GM18505 (cell line): ENCODE data around the gene MSH4.
"Not testable (repeated sequence)": the region's sequence is repeated elsewhere in the genome, so short reads cannot be mapped to it uniquely, and the experiment has no call there.

ENCODE experiments used
- ATAC-seq: cut with Tn5 transposase; IDR thresholded peaks from one replicate; pipeline ENCODE4 v1.9.1; 2021; ENCODE audit not compliant: unreplicated experiment
- POLR2A ChIP-seq: IDR thresholded peaks from 4 replicates; pipeline ENCODE4 v1.6.1; 2011; ENCODE audit warnings: borderline replicate concordance; ENCODE audit not compliant: insufficient read depth, insufficient read length; ENCODE audit errors: extremely low read depth

MSH4 gene

DNA sequence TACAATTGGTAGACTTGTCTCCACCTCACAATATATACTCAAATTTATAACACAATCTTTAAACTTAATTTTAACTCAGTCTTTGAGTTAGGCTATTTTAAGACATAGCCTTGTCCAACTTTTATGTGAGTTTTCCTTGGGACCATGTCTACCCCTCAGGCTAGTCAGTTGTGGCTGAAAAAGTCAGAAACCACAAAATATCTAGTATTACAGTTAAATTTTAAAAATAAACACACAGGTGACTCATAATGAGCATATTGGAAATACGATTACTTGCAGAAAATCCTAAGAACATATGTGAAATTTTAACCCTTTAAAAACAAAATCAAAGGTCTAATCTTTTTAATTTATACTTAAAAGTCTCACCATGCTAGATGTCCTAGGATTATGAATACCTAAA lies 140.4 kb downstream of the MSH4 start:
- no peak for ATAC-seq
- TF ChIP-seq POLR2A: no peak

DNA sequence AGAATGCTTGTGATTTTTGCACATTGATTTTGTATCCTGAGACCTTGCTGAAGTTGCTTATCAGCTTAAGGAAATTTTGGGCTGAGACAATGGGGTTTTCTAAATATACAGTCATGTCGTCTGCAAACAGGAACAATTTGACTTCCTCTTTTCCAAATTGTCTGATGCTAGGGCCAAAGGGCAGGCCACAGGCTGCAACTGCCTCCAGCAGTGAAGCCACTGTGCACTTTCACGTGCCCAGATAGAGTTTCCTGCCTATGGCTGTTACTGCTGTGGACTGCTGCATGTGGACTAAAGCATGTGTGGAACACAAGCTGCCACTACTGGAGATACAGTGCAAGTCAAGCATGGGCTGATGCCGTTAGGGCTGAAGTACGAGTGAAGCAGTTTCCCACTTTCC lies 146.4 kb downstream of the MSH4 start:
- not testable (repeated sequence) for ATAC-seq

DNA sequence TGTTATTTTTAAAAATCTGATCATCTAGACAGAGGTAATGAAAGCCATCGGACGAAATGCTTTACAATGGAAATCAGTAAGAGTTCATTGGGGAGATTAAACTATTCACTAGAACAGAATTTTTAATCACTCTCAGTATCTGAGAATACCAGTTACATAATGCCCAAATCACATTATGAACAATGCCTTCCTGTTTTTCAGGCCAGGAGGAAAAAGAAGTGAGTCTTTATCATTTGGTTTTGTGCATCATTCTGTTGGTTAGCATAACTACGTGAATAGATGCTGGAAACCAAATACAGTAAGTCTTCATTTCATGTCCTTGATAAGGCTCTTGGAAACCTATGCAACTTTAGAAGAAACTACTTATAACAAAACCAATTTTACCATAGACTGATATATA lies 153.5 kb downstream of the MSH4 start:
- no peak for TF ChIP-seq POLR2A
- no peak for ATAC-seq

DNA sequence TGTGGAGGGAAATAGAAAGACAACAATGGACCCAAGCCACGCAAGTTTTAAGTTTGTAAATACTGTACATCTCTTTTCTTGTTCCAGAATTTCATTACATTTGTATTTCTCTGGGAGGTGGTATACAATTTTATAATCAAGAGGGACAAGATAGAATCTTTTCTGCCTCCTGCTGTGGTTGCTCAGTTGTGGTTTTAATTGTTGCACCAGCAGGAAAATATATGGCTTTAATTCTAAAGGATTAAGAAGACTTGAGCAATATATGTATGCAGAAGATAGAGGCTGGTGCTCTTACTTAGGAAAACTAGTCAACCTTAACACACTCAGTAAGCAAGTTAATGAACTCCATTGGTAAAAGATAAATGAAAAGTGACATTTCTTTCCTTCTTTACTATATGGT lies 155.3 kb downstream of the MSH4 start:
- TF ChIP-seq POLR2A: no peak
- no peak for ATAC-seq

DNA sequence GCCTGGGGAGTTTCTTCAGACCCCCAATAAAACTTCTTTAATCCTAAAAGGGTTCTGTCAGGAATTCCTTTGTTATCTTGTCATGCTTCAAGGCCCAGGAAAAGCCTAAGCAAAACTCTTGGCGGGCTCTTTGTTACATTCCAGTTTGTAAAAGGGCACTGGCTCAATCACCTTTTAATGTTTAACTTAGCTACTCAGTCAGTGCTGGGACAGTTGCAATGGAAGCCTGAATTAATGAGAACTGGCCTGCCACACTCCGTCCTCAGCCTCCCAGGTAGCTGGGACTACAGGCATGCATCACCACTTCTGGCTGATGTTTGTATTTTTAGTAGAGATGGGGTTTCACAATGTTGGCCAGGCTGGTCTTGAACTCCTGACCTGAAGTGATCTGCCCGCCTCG lies 156.8 kb downstream of the MSH4 start:
- no peak for ATAC-seq
- no peak for TF ChIP-seq POLR2A

DNA sequence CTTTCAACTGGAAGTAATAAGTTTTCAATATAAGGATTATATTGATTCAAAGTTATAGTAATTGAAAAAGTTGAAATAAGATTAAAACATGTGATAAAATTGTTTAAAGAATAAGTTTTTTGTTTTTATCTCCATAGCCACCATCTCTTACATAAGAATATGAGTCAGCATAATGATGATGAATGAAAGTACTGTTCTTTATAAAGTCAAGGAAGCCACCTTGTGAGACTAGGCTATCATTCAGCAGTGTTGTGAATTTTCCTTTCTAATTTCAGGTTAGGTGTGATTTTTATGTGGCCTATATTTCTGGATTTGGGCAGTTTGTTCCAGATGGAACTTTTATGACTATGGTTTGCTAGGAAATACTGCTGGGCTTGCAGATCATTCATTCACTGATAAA lies 157.9 kb downstream of the MSH4 start:
- no peak for ATAC-seq
- TF ChIP-seq POLR2A: no peak
